ENCODE data around the gene TNIK.

The TNIK gene

DNA sequence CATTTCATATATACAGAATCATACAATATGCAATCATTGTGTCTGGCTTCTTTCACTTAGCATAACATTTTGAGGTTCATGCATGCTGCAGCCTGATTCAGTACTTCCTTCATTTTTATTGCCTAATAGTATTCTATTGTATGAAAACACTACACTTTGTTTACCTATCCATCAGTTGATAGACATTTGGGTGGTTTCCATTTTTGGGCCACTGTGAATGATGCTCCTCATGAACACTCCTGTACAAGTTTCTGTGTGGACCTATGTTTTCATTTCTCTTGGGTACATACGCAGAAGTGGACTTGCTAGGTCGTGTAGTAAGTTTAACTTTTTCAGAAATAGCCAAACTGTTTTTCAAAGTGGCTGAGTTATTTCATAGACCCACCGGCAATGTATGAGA lies 18.8 kb downstream of the TNIK start:
- TF ChIP-seq CTCF (conservative IDR thresholded peaks at IDR 0.05; ENCODE audit: low read depth, low read length) = no peak
- H3K4me3 ChIP-seq (ENCODE audit: low read depth, low read length) = no peak overlapping the region
- no peak for DNase-seq (ENCODE audit: low read depth)

- no peak for DNase-seq (ENCODE audit: low read depth)
- no peak for TF ChIP-seq CTCF (conservative IDR thresholded peaks at IDR 0.05; ENCODE audit: low read depth, low read length)
- no peak overlapping the region for H3K4me3 ChIP-seq (ENCODE audit: low read depth, low read length)
Observed at GRCh38 chr3:171439996-171440395, 20.2 kb downstream of the TNIK start.

DNA sequence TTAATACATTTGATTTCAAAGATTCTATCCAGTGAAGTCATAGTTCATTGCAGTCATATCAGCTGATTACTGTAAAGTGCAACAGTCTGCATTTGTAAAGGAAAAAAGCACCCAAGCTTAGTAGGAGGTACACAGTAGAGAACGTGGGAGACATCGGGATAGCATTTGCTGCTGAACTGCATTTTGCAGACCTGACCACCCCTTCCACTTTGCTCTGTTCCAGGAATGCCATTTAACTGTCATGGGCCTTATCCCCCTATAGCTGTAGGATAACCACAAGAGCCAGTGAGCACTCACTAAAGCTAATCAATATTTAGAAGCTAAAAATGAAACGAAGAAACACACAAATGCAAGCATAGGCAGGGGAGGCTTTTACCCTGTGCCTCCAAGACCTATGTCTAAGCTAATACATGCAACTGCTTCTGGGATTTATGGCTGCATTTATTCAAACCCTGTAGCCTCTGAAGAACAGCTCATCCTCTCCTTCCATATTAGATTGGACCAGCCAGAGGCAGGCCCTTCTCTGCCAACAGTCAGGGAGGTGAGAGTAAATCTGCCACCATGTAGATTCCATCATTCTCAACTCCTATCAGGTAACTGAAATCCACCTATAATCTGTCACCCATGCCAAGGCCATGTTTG lies 23.0 kb downstream of the TNIK start:
- no peak for TF ChIP-seq CTCF (conservative IDR thresholded peaks at IDR 0.05; ENCODE audit: low read depth, low read length)
- no peak for DNase-seq (ENCODE audit: low read depth)
- H3K4me3 ChIP-seq (ENCODE audit: low read depth, low read length) = no peak overlapping the region

GRCh38 chr3:171436380-171436779 lies 23.8 kb downstream of the TNIK start:
- H3K4me3 ChIP-seq (ENCODE audit: low read depth, low read length) = no peak overlapping the region
- no peak for DNase-seq (ENCODE audit: low read depth)
- TF ChIP-seq CTCF (conservative IDR thresholded peaks at IDR 0.05; ENCODE audit: low read depth, low read length) = no peak

DNA sequence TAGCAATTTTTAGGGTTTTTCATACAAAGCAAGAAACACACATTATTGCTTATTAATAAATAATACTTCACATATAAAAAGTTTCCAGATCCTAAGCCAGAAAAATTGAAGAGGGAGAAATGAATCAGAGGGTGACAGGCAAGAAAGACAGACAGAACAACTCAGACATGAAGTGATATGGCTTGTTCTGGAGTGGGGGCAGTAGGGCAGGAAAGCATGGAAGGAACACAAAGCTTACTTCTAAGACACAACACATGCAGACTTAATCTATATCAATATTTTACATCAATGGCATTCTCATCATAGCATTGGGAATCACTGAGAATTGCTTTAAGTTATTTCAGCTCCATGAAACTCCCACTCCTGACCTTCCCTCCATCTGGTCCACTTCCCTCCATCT lies 24.4 kb downstream of the TNIK start:
- TF ChIP-seq CTCF (conservative IDR thresholded peaks at IDR 0.05; ENCODE audit: low read depth, low read length) = no peak
- no peak for DNase-seq (ENCODE audit: low read depth)
- H3K4me3 ChIP-seq (ENCODE audit: low read depth, low read length) = no peak overlapping the region

DNA sequence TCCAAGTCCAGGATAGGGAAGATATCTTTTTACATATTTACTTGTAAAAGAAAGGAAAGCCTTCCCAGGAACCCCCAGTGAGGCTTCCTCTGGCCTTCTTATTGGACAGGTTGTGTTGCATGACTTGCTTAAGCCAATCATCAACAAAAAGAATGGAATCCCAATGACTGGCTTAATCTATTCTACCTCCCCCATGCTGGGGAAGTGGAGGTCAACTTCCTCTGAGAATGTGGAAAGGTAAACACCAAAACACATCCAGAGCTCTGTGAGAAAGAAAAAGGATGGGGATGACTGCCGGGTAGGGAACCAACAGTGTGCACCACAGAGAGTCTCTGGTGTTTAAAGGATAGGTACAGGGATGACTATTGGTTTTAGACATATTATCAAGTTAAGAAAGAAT lies 25.1 kb downstream of the TNIK start:
- H3K4me3 ChIP-seq (ENCODE audit: low read depth, low read length) = no peak overlapping the region
- TF ChIP-seq CTCF (conservative IDR thresholded peaks at IDR 0.05; ENCODE audit: low read depth, low read length) = no peak
- no peak for DNase-seq (ENCODE audit: low read depth)

GRCh38 chr3:171432548-171432947 lies 27.7 kb downstream of the TNIK start:
- TF ChIP-seq CTCF (conservative IDR thresholded peaks at IDR 0.05; ENCODE audit: low read depth, low read length) = no peak
- DNase-seq (ENCODE audit: low read depth) = no peak
- no peak overlapping the region for H3K4me3 ChIP-seq (ENCODE audit: low read depth, low read length)

Measured in choroid plexus epithelial cell (primary cell).